ENCODE data around the gene GDPD5. TPM values are rescaled to one million over a fixed set of nuclear protein-coding genes. Genes with fewer than 3 reads are reported as not detected.

GDPD5 gene
- polyA plus RNA-seq, 3 donors = 4.9 to 39.0 (median 7.6) TPM

DNA sequence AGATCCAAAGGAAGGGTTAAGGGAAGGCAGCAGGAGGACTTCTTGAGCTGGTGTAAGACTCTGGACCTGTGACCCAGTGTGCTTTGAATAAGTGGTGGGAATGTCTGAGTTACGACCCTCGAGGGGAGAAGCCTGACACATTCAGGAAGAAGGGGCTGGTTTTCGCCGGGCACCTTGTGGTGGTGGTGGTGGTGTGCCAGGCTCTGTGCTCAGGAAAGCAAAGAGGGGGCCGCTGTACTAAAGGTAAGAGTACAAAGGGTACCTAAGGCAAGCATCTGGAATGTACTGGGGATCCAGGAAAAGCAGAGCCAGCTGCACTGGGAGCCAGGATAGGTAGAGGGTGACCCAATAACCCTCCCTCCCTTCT lies 99.0 kb downstream of the GDPD5 start:
- H3K36me3 ChIP-seq (replicated peaks in 1 of 2; ENCODE audit: control insufficient read depth in 1 of 2, insufficient read depth in 2 of 2, low read length in 2 of 2) = peaks cover 0 to 17% of the 10 kb centered on the region in 2 donors
- no peaks in the 10 kb centered on the region for H4K20me1 ChIP-seq (ENCODE audit: insufficient read depth, low read length)
- peaks cover 27 to 45% of the 10 kb centered on the region in 2 donors for H3K27me3 ChIP-seq (ENCODE audit: control insufficient read depth in 2 of 2, insufficient read depth in 2 of 2, low read length in 2 of 2)
- no peak for DNase-seq
- Mint-ChIP-seq H3K4me3 (no peak overlapping the region), H3K9me3 (peaks cover 10 to 24% (median 22%) of the 10 kb centered on the region in 7 donors), H3K4me1 (peaks cover 23% of the 10 kb centered on the region), H3K36me3 (peaks cover 19 to 28% of the 10 kb centered on the region in 2 donors), H3K27me3 (ENCODE audit: low read depth in 3 of 3) (peaks cover 37 to 45% (median 44%) of the 10 kb centered on the region in 3 donors), H3K27ac (no peak overlapping the region)
- TF ChIP-seq, protein P1, sequence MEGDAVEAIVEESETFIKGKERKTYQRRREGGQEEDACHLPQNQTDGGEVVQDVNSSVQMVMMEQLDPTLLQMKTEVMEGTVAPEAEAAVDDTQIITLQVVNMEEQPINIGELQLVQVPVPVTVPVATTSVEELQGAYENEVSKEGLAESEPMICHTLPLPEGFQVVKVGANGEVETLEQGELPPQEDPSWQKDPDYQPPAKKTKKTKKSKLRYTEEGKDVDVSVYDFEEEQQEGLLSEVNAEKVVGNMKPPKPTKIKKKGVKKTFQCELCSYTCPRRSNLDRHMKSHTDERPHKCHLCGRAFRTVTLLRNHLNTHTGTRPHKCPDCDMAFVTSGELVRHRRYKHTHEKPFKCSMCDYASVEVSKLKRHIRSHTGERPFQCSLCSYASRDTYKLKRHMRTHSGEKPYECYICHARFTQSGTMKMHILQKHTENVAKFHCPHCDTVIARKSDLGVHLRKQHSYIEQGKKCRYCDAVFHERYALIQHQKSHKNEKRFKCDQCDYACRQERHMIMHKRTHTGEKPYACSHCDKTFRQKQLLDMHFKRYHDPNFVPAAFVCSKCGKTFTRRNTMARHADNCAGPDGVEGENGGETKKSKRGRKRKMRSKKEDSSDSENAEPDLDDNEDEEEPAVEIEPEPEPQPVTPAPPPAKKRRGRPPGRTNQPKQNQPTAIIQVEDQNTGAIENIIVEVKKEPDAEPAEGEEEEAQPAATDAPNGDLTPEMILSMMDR (IDR thresholded peaks at IDR 0.05) = no peak
- H3K9me3 ChIP-seq (replicated peaks in 1 of 2; ENCODE audit: control insufficient read depth in 1 of 2, insufficient read depth in 1 of 2, low read length in 2 of 2) = peaks cover 13 to 30% of the 10 kb centered on the region in 2 donors
- no peak overlapping the region for H3K27ac ChIP-seq (ENCODE audit: low read depth in 1 of 2, low read length in 2 of 2)
- no peak overlapping the region for H3K4me2 ChIP-seq (replicated peaks; ENCODE audit: extremely low read depth, low read length, poor library complexity, severe bottlenecking)
- no peak overlapping the region for H2AFZ ChIP-seq (ENCODE audit: insufficient read depth, low read depth, low read length, poor library complexity, severe bottlenecking)
- H3K4me3 ChIP-seq (replicated peaks in 1 of 3; ENCODE audit: low read depth in 2 of 3, low read length in 3 of 3) = no peak overlapping the region
- 70% methylated on average over 4 of the region's 5 CpGs for WGBS (ENCODE audit: insufficient coverage)
- no peaks in the 10 kb centered on the region for H3K79me2 ChIP-seq (ENCODE audit: insufficient read depth, low read length)
- no peak overlapping the region for H3K9ac ChIP-seq (ENCODE audit: insufficient read depth, low read length, poor library complexity, severe bottlenecking)
- intact Hi-C loops (cut with micrococcal nuclease) = no loop called here
- peaks cover 18 to 37% of the 10 kb centered on the region in 2 donors for H3K4me1 ChIP-seq (ENCODE audit: control insufficient read depth in 1 of 2, insufficient read depth in 2 of 2, low read length in 2 of 2)

DNA sequence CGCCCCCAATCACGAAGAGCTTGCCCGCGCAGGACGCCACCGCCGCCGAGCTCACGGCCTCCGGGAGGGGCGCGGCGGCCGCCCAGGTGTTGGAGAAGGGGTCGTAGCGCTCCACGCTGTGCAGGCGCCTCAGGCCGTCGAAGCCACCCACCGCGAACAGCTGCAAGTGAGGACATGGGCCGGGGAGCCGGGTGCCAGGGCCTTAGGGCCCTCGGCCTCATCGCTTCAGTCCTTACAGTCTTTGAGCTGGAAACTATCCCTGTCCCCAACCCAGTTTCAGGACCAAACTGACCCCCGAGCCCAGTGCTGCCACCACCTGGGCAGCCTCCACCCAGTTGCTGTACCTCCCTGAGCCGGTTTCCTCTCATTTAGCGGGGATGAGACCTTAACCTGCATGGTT lies 100.3 kb downstream of the GDPD5 start:
- H3K9me3 ChIP-seq (replicated peaks in 1 of 2; ENCODE audit: control insufficient read depth in 1 of 2, insufficient read depth in 1 of 2, low read length in 2 of 2) = peaks cover 13 to 18% of the 10 kb centered on the region in 2 donors
- DNase-seq = no peak
- peaks cover 14 to 32% of the 10 kb centered on the region in 2 donors for H3K27me3 ChIP-seq (ENCODE audit: control insufficient read depth in 2 of 2, insufficient read depth in 2 of 2, low read length in 2 of 2)
- peaks cover 0 to 18% of the 10 kb centered on the region in 2 donors for H3K36me3 ChIP-seq (replicated peaks in 1 of 2; ENCODE audit: control insufficient read depth in 1 of 2, insufficient read depth in 2 of 2, low read length in 2 of 2)
- H3K79me2 ChIP-seq (ENCODE audit: insufficient read depth, low read length) = no peaks in the 10 kb centered on the region
- H3K27me3 Mint-ChIP-seq (ENCODE audit: low read depth in 3 of 3) = peaks cover 24 to 32% (median 31%) of the 10 kb centered on the region in 3 donors
- peaks cover 19 to 27% of the 10 kb centered on the region in 2 donors for H3K36me3 Mint-ChIP-seq
- H4K20me1 ChIP-seq (ENCODE audit: insufficient read depth, low read length) = no peaks in the 10 kb centered on the region
- no peak overlapping the region for H2AFZ ChIP-seq (ENCODE audit: insufficient read depth, low read depth, low read length, poor library complexity, severe bottlenecking)
- H3K4me3 Mint-ChIP-seq = no peak overlapping the region
- H3K4me2 ChIP-seq (replicated peaks; ENCODE audit: extremely low read depth, low read length, poor library complexity, severe bottlenecking) = no peak overlapping the region
- no peak overlapping the region for H3K27ac ChIP-seq (ENCODE audit: low read depth in 1 of 2, low read length in 2 of 2)
- H3K4me1 ChIP-seq (ENCODE audit: control insufficient read depth in 1 of 2, insufficient read depth in 2 of 2, low read length in 2 of 2) = peaks cover 12 to 25% of the 10 kb centered on the region in 2 donors
- H3K4me1 Mint-ChIP-seq = peaks cover 14% of the 10 kb centered on the region
- TF ChIP-seq, protein P1 (IDR thresholded peaks at IDR 0.05) = no peak
- 94% methylated on average over 27 of the region's 29 CpGs for WGBS (ENCODE audit: insufficient coverage)
- peaks cover 8 to 21% (median 16%) of the 10 kb centered on the region in 7 donors for H3K9me3 Mint-ChIP-seq
- intact Hi-C loops (cut with micrococcal nuclease) = no loop called here
- no peak overlapping the region for H3K9ac ChIP-seq (ENCODE audit: insufficient read depth, low read length, poor library complexity, severe bottlenecking)
- H3K27ac Mint-ChIP-seq = no peak overlapping the region
- no peak overlapping the region for H3K4me3 ChIP-seq (replicated peaks in 1 of 3; ENCODE audit: low read depth in 2 of 3, low read length in 3 of 3)
